CD14-positive monocyte (primary cell): ENCODE measurements around the gene GPLD1. TPM values are rescaled to one million over a fixed set of nuclear protein-coding genes. Genes with fewer than 3 reads are reported as not detected.

Experiments
- DNase-seq, 3 donors: peaks; one replicate each; pipeline ENCODE4 v3.0.0-alpha.2; 2011 to 2022
- H2AFZ ChIP-seq: 2 replicates; pipeline ENCODE4 v1.6.0; 2012; ENCODE audit warnings: mild to moderate bottlenecking, low read depth, low read length, inconsistent platforms; ENCODE audit not compliant: insufficient read depth, poor library complexity, severe bottlenecking
- H3K27ac ChIP-seq, 2 donors: 1 replicate in 1 of 2; 2 replicates in 1 of 2; pipeline ENCODE4 v1.5.1; 2012 to 2013; ENCODE audit warnings: low read length in 2 of 2, control low read depth in 1 of 2, inconsistent platforms in 1 of 2, low read depth in 1 of 2, mild to moderate bottlenecking in 1 of 2
- H3K27me3 ChIP-seq, 2 donors: one replicate each; pipeline versions ENCODE4 v1.6.0 to v1.6.1; 2011 to 2013; ENCODE audit warnings: low read length in 2 of 2; ENCODE audit not compliant: control insufficient read depth in 2 of 2, insufficient read depth in 2 of 2
- H3K36me3 ChIP-seq, 2 donors: replicated peaks in 1 of 2; 1 replicate in 1 of 2; 2 replicates in 1 of 2; pipeline versions ENCODE4 v1.5.1 to v1.6.1; 2012 to 2013; ENCODE audit warnings: low read length in 2 of 2, control low read depth in 1 of 2, inconsistent platforms in 1 of 2, mild to moderate bottlenecking in 1 of 2; ENCODE audit not compliant: insufficient read depth in 2 of 2, control insufficient read depth in 1 of 2
- H3K4me1 ChIP-seq, 2 donors: 1 replicate in 1 of 2; 2 replicates in 1 of 2; pipeline versions ENCODE4 v1.5.1 to v1.6.1; 2012 to 2013; ENCODE audit warnings: low read length in 2 of 2, control low read depth in 1 of 2, inconsistent platforms in 1 of 2, mild to moderate bottlenecking in 1 of 2, moderate library complexity in 1 of 2; ENCODE audit not compliant: insufficient read depth in 2 of 2, control insufficient read depth in 1 of 2
- H3K4me2 ChIP-seq: replicated peaks from 2 replicates; pipeline ENCODE3; 2012; ENCODE audit warnings: low read length, moderate library complexity, mild to moderate bottlenecking; ENCODE audit not compliant: poor library complexity, severe bottlenecking; ENCODE audit errors: extremely low read depth
- H3K4me3 ChIP-seq, 3 experiments: fragments of 200-600 bp in 1 of 3; sonication (generic) in 1 of 3; replicated peaks in 1 of 3; 1 replicate in 2 of 3; 2 replicates in 1 of 3; pipeline ENCODE4 v1.5.1; 2011 to 2013; ENCODE audit warnings: low read length in 3 of 3, mild to moderate bottlenecking in 3 of 3, control low read depth in 2 of 3, low read depth in 2 of 3, inconsistent platforms in 1 of 3, moderate library complexity in 1 of 3
- H3K79me2 ChIP-seq: 2 replicates; pipeline ENCODE4 v1.6.0; 2012; ENCODE audit warnings: mild to moderate bottlenecking, control low read depth, inconsistent platforms, low read length, moderate library complexity; ENCODE audit not compliant: insufficient read depth
- H3K9ac ChIP-seq: 2 replicates; pipeline ENCODE4 v1.6.0; 2017; ENCODE audit warnings: low read length, mild to moderate bottlenecking; ENCODE audit not compliant: insufficient read depth, poor library complexity, severe bottlenecking
- H3K9me3 ChIP-seq, 2 donors: replicated peaks in 1 of 2; 1 replicate in 1 of 2; 2 replicates in 1 of 2; pipeline versions ENCODE4 v1.5.1 to v1.6.1; 2012 to 2013; ENCODE audit warnings: low read length in 2 of 2, control low read depth in 1 of 2; ENCODE audit not compliant: control insufficient read depth in 1 of 2, insufficient read depth in 1 of 2
- H4K20me1 ChIP-seq: 2 replicates; pipeline ENCODE4 v1.6.0; 2012; ENCODE audit warnings: mild to moderate bottlenecking, low read length, control low read depth, moderate library complexity; ENCODE audit not compliant: insufficient read depth
- H3K27ac Mint-ChIP-seq, 7 donors: one replicate each; pipeline ENCODE4 v1.8.0; 2020; ENCODE audit warnings: mild to moderate bottlenecking in 7 of 7, mixed read lengths in 7 of 7, moderate library complexity in 6 of 7, inconsistent platforms in 2 of 7
- H3K27me3 Mint-ChIP-seq, 3 donors: one replicate each; pipeline ENCODE4 v1.8.0; 2021 to 2022; ENCODE audit warnings: low read depth in 3 of 3, mild to moderate bottlenecking in 3 of 3, mixed read lengths in 3 of 3, moderate library complexity in 3 of 3, inconsistent platforms in 1 of 3
- H3K36me3 Mint-ChIP-seq, 2 donors: one replicate each; pipeline ENCODE4 v1.8.0; 2020; ENCODE audit warnings: mixed read lengths in 2 of 2, inconsistent platforms in 1 of 2, mild to moderate bottlenecking in 1 of 2
- H3K4me1 Mint-ChIP-seq: one replicate; pipeline ENCODE4 v1.8.0; 2020; ENCODE audit warnings: mild to moderate bottlenecking, mixed read lengths
- H3K4me3 Mint-ChIP-seq, 2 donors: one replicate each; pipeline ENCODE4 v1.8.0; 2020; ENCODE audit warnings: mild to moderate bottlenecking in 2 of 2, mixed read lengths in 2 of 2, moderate library complexity in 1 of 2
- H3K9me3 Mint-ChIP-seq, 7 donors: one replicate each; pipeline ENCODE4 v1.8.0; 2020 to 2022; ENCODE audit warnings: mixed read lengths in 7 of 7, mild to moderate bottlenecking in 6 of 7, moderate library complexity in 6 of 7, inconsistent platforms in 2 of 7
- CTCF ChIP-seq: fragments of 200-600 bp; IDR thresholded peaks from one replicate; pipeline ENCODE4 v1.8.0; 2022; ENCODE audit warnings: antibody characterized with exemption, mild to moderate bottlenecking
- WGBS: methylation state at CpG from one replicate; pipeline ENCODE4 v1.1.5; 2013; ENCODE audit warnings: missing lambda C conversion rate; ENCODE audit not compliant: insufficient coverage; 5-methylcytosine and 5-hydroxymethylcytosine counted together
- intact Hi-C, 2 donors: fragments of 100-400 bp; cut with micrococcal nuclease; formaldehyde crosslinking; loops; one replicate each; pipeline versions ENCODE4 v1.15.0 to v1.15.1; 2023
- polyA plus RNA-seq, 3 donors: library from polyadenylated mRNA; depleted of rRNA in 1 of 3; unstranded in 2 of 3; stranded (reverse) in 1 of 3; fragments of 300-500 nt in 2 of 3; fragments of >200 nt in 1 of 3; fragmentation: Illumina TruSeq in 2 of 3; gene quantifications; 1 replicate in 2 of 3; 2 replicates in 1 of 3; pipeline ENCODE4 v1.2.3, GENCODE V29; 2012 to 2021

Gene GPLD1
- polyA plus RNA-seq, 3 donors = not detected

- no peaks in the 10 kb centered on the region for H3K4me1 ChIP-seq
- no peak for TF ChIP-seq CTCF
- H3K4me2 ChIP-seq = no peak overlapping the region
- no peaks in the 10 kb centered on the region for H3K79me2 ChIP-seq
- Mint-ChIP-seq H3K27ac (peak overlapping the region in 1 of 7 donors; percentile 76), H3K27me3 (peaks cover 2 to 5% (median 3%) of the 10 kb centered on the region in 3 donors), H3K4me1 (no peaks in the 10 kb centered on the region), H3K9me3 (peaks cover 0 to 3% (median 2%) of the 10 kb centered on the region in 7 donors), H3K4me3 (no peak overlapping the region), H3K36me3 (no peaks in the 10 kb centered on the region)
- no peak overlapping the region for H2AFZ ChIP-seq
- no peaks in the 10 kb centered on the region for H4K20me1 ChIP-seq
- H3K9ac ChIP-seq = no peak overlapping the region
- H3K27me3 ChIP-seq = no peaks in the 10 kb centered on the region
- no peak overlapping the region for H3K27ac ChIP-seq
- no peaks in the 10 kb centered on the region for H3K36me3 ChIP-seq
- intact Hi-C loops = no loop called here
- no peaks in the 10 kb centered on the region for H3K9me3 ChIP-seq
- no peak for DNase-seq
- H3K4me3 ChIP-seq = no peak overlapping the region
- WGBS = 100% methylated on average over 1 of the region's 4 CpGs
These were observed 107.7 kb downstream of the GPLD1 start for GRCh38 chr6:24381476-24382219.

DNA sequence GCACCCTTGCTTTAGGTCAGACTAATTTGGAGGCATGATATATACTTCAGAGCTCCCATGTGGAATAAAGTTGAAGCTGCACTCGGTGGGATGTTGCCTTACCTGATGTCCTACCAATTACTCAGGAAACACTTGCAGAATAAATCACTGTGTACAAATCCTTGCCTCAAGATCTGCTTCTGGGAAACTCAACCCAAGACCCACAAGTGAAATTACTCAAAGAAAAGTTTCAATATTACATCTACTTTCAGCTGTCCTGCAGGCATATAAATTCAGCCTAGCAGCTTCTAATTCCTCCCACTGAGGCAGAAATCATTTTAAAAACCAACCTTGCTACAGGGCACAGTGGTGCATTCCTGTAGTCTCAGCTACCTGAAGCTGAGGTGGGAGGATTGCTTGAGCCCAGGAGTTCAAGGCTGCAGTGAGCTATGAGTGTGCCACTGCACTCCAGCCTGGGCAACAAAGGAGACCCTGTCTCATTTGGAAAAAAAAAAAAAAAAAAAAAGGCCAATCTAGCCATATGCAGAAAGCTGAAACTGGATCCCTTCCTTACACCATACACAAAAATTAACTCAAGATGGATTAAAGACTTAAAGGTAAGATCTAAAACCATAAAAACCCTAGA is 110.8 kb downstream of the GPLD1 start:
- Histone ChIP-seq H3K27me3 (no peaks in the 10 kb centered on the region), H3K4me2 (no peak overlapping the region), H4K20me1 (no peaks in the 10 kb centered on the region), H3K9ac (no peak overlapping the region), H3K4me3 (no peak overlapping the region), H3K4me1 (no peaks in the 10 kb centered on the region), H2AFZ (no peak overlapping the region), H3K79me2 (no peaks in the 10 kb centered on the region), H3K36me3 (no peaks in the 10 kb centered on the region), H3K9me3 (no peaks in the 10 kb centered on the region), H3K27ac (no peak overlapping the region)
- Mint-ChIP-seq H3K27me3 (peaks cover 2 to 7% (median 3%) of the 10 kb centered on the region in 3 donors), H3K4me3 (no peak overlapping the region), H3K4me1 (no peaks in the 10 kb centered on the region), H3K27ac (no peak overlapping the region), H3K9me3 (peaks cover 0 to 8% (median 2%) of the 10 kb centered on the region in 7 donors), H3K36me3 (no peaks in the 10 kb centered on the region)
- intact Hi-C loops = no loop called here
- WGBS = no CpG with 5 or more reads among the region's 1 CpG
- no peak for DNase-seq
- TF ChIP-seq CTCF = no peak

Other genes with a start within 250 kb of the GPLD1 start
- not detected for gene DCDC2, start 131.5 kb downstream of the GPLD1 start, polyA plus RNA-seq
- 10 to 100 TPM in 2 of 3 donors, 1 to 10 TPM in 1; 8.6 to 21.0 (median 19.3) TPM for gene MRS2, start 86.6 kb downstream of the GPLD1 start, polyA plus RNA-seq
- gene ALDH5A1, start 5.4 kb upstream of the GPLD1 start, polyA plus RNA-seq = under 1 TPM; 0.04 to 0.33 (median 0.17) TPM
- under 1 TPM in 1 of 3 donors, not detected in 2; 0.01 TPM for gene KIAA0319, start 156.6 kb upstream of the GPLD1 start, polyA plus RNA-seq
- 10 to 100 TPM; 21.0 to 24.2 (median 21.8) TPM for gene TDP2, start 177.3 kb upstream of the GPLD1 start, polyA plus RNA-seq
- gene ACOT13, start 177.5 kb upstream of the GPLD1 start, polyA plus RNA-seq = 10 to 100 TPM in 2 of 3 donors, 1 to 10 TPM in 1; 1.7 to 20.1 (median 14.5) TPM
- gene C6orf62, start 229.6 kb upstream of the GPLD1 start, polyA plus RNA-seq = 10 to 100 TPM; 45.5 to 78.8 (median 55.4) TPM